Stimulated activated CD4-positive, alpha-beta T cell treated with anti-CD3 and anti-CD28 coated beads, Interleukin-4, amount 100 ng/mL, for 24 hours (primary cell): ENCODE measurements around the gene MYL5.
"Not testable (repeated sequence)": the region's sequence is repeated elsewhere in the genome, so short reads cannot be mapped to it uniquely, and the experiment has no call there.

Experiments used
- DNase-seq: peaks from one replicate; pipeline ENCODE4 v3.0.0-alpha.2; 2020

MYL5 gene

DNA sequence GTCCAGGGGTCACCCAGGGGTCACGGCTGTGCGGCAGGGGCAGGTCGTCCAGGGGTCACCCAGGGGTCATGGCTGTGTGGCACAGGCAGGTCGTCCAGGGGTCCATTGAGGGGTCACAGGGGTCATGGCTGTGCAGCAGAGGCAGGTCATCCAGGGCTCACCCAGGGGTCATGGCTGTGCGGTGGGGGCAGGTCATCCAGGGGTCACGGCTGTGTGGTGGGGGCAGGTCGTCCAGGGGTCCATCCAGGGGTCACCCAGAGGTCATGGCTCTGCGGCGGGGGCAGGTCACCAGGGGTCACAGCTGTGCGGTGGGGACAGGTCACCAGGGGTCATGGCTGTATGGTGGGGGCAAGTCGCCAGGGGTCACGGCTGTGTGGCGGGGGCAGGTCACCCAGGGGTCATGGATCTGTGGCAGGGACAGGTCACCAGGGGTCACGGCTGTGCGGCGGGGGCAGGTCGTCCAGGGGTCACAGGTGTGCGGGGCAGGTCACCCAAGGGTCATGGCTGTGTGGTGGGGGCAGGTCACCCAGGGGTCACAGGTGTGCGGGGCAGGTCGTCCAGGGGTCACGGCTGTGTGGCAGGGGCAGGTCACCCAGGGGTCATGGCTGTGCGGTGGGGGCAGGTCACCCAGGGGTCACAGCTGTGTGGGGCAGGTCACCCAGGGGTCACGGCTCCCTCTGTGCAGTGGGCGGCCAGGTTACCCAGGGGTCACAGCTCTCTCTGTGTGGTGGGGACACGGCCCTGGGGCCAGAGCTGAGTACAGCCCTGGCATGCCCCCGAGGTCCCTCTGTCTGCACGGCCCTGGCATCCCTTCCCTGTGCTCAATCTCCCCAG lies 16.3 kb upstream of the MYL5 start:
- DNase-seq: no peak

DNA sequence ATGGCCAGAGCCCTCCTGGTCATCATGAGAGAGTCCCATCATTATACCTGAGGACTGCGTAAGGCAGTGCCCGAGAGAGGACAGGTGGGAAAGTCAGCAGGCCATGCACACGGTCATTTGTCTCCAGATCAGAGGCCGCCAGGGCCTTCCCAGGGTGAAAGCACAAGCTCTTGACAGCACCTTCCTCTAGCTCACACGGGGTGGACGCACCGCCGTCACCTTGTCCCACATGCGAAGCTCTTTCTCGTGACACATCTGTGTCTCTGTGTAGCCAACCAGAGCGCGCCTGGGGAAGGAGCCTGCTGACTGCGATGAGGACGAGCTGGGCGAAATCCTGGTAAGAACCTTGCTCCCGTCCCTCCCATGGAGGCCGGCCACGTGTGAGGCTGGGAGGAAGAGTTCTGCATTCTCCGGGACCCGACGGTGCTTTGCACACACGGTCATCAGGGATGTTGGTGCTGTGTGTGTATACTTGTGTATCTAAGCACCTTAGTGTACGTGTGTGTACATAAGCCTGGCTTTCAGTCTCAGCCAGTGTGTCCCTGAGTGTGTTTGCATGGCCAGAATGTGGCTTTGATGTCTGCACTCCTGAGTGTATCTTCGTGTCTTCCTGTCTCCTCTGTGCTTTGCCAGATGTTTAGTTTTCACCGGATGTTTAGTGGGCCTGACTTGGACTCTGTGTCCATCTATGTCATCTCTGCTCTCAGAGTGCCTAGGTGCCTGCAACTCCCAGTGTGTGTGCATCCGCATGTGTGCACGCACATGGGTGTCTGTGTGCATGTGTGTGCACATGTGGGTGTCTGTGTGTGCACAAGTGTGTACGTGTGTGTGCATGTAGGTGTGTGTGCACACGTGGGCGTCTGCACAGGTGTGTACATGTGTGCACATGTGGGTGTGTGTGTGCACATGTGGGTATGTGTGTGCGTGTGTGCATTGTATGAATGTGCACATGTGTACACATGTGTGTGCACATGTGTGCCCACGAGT lies 15.4 kb upstream of the MYL5 start:
- no peak for DNase-seq

DNA sequence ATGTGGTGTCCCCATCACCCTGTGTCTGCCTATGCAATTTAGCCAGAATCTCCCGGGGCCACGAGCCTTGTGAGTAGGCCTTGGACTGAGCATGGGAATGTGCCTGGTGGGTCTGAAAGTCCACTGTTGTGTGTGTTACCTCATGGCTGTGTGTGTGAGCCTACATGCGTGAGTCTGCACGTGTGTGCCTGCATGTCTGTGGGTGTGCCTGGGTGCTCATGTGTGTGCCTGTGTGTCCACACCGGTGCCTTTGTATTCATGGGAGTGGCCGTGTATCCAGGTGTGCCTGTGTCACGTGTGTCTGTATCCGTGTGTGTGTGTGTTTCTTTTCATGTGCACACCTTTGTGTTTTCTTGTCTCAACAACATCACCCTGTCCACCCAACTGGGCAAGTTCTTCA lies 14.5 kb upstream of the MYL5 start:
- no peak for DNase-seq

DNA sequence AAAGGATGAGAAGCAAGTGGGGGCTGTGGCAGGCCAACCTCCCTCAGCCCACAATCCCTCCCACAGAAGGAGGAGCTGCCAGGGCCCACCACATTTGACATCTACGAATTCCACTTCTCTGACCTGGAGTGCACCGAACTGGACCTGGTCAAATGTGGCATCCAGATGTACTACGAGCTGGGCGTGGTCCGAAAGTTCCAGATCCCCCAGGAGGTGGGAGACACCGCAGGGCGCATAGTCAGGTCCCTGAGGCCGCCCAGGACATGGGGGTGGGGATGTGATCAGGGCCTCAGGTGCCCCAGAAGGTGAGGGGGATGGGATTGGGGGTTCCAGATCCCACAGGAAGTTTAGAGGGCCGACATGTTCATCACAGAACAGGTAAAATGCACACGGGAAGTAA lies 13.9 kb upstream of the MYL5 start:
- DNase-seq: no peak

DNA sequence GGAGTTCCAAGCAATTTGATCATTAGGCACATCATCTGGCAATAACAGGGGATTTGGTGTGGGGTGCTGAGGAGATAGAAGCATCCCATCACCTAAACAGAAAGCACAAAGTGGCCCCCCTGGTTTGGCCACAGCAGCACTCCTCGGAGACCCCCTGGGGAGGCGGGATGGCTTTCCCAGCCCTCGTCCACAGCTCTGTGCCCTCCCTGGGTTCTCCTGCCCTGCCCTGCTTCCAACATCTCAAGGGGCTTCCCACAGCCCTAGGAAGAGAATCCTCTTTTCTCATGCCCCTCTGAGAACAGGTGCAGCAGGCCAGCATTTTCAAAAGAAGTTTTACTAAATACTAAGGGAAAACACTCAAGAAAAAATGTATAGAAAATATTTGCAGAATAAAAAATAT lies 13.1 kb upstream of the MYL5 start:
- DNase-seq: no peak

DNA sequence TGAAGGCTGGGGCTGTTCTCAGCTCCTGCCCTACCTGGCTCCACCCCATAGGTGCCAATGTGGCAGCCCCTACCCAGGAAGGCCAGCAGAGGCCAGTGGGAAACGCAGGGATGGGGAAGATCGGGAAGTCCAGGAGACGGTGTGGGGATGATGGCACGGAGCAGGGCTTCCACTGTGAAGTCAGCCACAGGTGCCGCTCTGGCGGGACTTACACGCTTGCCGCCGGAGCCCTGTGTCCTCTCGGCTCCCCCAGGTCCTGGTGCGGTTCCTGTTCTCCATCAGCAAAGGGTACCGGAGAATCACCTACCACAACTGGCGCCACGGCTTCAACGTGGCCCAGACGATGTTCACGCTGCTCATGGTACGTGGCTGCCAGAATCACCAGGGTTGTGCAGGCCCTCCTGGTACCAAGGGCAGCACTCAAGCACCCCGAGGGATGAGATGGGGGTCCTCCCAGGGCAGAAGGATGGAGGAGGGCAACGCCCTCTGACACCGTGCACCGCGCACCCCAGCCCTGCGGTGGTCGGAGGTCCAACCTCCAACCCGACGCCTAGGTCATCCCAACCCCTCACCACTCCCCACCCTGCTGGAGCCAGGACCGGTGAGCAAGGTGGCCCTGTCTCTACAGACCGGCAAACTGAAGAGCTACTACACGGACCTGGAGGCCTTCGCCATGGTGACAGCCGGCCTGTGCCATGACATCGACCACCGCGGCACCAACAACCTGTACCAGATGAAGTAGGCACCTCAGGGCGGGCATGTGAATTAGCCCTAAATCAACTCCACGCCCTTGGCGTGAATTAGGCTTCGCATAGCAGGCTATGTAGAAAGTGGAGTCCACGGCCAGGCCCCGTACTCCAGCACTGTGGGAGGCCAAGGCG lies 12.2 kb upstream of the MYL5 start:
- DNase-seq: no peak

DNA sequence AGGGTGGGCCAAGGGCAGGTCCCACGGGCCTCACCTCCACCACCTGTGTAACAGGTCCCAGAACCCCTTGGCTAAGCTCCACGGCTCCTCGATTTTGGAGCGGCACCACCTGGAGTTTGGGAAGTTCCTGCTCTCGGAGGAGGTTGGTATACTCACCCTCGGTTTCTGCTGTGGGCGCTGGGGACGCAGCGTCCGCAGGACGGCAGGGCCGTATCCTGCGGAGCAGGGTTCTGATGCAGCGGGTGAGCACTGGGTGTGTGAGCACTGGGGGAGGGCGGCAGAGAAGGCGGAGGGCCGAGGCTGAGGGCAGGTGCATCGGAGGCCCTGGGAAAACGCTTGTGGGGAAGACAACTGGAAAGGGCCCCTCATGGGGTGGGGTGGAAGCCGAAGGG lies 11.3 kb upstream of the MYL5 start:
- no peak for DNase-seq

DNA sequence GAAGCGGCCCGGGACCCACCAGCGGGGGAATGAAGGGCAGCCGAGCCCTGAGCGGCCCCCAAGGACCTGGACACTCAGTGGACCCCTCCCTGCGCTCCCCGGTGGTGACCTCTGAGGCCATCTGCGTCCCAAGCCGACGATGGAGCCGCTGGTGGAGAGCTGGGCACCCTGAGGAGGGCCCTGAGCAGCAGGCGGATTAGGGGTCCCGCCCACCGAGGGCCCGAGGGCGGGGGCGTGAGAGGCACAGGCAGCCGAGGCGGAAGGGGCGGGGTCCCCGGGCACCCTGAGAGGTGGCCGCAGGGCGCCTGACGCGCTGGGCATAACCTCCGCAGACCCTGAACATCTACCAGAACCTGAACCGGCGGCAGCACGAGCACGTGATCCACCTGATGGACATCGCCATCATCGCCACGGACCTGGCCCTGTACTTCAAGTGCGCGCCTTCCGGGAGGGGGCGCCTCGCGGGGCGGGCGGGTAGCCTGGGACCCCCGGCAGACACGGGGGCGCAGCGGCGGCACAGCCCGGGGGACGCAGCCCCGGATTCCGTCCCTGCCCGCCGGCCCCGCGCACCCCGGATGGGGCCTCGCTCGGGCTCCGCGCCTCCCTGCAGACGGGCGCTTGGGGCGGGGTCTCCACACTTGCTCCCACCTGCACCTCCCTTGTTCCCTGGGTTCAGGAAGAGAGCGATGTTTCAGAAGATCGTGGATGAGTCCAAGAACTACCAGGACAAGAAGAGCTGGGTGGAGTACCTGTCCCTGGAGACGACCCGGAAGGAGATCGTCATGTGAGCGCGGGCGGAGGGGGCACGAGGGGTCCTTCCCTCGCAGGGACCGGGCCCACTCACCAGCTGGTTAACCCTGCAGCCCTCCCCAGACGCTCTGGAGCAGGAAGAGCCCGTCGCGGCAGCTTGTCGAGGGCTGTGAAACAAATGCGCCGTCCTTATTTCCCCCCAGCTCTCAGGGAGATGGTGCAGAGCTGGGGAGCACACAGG lies 10.6 kb upstream of the MYL5 start:
- DNase-seq: peak; percentile 74

DNA sequence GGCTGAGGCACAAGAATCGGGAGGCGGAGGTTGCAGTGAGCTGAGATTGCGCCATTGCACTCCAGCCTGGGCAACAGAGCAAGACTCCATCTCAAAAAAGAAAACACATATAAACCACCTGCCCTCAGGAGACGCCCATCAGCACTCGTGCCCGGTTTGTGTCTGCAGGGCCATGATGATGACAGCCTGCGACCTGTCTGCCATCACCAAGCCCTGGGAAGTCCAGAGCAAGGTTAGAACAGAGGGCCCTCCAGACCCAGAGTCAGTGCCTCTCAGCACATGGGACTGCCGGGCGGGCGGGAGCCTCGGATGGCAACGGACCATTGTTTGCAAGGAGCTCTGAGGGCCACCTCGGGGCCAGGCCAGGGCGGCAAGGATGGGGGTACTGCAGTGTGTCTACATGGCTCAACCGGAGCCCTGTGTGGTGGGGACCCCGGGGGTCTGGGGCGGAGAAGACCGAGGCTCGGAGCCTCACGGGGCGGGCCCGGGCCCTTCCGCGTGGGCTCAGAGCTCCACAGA lies 9.6 kb upstream of the MYL5 start:
- no peak for DNase-seq

DNA sequence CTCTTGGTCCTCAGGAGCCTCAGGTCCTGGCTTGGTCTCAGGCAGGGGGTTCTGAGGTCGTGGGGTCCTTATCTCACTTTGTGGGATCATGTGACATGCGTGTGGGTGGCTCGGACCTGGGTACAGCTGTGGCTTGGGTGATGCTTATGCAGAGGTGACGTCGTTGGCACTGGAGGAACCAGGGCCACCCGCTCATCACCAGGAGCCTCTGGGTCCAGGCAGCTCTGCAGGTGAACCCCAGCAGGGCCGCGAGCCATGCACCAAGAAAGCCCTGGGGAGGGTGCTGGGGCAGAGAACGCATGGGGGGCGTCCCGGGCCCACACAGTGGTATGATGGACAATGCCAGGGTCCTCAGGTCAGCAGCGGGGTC lies 9.0 kb upstream of the MYL5 start:
- no peak for DNase-seq

DNA sequence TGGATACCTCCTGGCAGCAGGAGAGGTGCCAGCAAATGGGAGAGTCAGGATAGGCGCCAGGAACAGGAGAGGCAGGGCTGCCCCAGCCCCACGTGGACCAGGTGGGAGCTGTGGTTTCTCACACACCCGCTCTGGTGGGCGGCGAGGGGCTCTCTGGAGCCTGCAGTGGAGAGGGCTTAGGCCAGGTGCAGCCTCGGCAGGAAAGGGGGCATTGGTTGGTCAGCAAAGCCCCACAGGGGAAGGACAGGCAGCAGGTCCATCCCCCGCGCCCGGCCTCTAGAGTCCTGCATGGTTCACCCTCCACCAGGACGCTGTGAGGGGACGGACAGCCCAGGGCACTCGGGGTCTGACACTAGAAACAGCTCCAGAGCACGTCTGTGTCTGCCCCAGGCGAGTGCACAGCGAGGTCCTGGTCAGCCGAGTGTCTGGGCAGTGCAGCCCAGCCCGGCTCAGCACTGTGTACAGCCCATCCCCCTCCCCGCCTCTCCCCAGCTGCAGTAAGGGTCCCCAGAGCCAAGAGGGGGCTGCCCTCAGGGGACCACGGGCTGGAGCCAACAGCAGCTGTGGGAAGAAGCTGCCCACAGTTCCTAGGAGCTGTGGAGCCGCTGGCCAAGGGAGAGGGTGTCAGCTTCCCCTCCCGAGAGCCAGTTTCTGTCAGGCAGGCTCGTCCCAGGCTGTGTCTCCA lies 8.4 kb upstream of the MYL5 start:
- no peak for DNase-seq

DNA sequence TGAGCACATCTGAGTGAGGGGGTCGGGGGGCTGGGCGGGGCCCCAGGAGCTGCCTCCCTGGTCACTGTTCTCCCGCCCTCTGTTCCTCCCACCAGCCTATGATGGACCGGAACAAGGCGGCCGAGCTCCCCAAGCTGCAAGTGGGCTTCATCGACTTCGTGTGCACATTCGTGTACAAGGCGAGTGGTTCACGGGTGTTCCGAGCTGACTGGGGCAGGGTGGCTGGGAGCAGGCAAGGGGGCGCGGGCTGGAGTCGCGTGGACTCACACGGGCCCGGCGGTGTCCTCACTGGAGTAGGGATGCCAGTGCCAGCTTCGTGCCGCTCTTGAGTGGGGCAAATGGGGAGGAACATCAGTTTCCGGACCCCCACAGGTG lies 7.9 kb upstream of the MYL5 start:
- no peak for DNase-seq

DNA sequence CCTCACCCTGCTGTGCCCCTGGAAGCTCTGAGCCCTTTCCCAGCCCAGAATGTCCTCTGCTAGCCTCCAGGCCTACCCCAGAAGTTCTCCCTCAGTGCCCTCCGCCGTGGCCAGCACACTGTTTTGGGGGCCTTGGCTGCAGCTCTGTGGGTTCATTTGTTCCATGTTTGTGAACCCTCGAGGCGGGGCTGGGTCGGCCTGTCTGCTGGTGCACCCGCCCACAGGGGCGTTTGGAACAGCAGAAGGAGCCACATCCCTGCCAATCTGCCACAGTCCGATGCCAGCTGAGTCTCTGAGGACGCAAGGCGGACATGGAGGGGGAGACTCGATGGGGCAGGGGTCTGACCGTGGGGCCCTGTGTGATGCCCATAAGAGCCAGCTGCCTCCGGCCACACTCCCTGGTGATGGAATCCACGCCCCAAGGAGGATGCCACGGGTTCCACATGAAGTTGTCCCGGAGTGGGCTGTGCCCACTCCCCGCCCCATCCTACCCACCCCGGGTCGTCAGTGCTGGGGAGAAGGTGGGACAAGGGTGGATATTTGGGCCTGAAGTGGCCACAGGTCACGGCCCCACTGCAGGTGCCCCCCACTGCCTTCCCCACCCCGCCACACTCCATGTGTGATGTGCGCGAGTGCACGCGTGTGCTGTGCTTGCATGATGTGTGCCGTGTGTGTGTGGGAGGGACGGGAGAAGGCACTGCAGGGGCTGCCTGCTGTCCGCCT lies 7.4 kb upstream of the MYL5 start:
- DNase-seq: no peak

DNA sequence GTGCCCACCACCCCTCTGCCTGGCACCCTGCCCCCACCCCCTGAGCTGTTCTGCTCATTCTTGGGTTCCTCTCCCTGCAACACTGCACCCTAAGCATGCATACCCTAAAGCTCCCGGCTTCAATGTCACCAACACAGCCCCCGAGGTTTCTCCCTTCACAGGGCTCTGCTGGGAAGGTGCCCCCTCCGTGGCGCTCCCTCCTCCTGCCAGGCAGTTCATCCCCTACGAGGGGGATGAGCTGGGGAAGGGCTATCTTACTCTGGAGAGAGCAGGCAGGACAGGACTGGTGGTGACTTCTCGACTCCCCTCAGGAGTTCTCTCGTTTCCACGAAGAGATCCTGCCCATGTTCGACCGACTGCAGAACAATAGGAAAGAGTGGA lies 6.8 kb upstream of the MYL5 start:
- DNase-seq: no peak

DNA sequence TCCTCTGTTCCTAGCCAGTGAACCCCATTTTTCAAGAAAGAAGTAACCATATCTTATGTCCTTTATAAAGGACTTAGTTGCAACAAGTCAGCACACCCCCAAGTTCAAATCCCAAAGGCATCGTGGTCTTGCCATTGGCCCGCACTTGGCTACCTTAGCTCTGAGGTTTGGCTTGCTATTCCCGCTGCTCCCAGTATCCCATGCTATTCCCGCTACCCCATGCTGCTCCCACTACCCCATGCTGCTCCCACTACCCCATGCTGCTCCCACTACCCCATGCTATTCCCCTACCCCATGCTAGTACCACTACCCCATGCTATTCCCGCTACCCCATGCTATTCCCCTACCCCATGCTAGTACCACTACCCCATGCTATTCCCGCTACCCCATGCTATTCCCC lies 6.1 kb upstream of the MYL5 start:
- not testable (repeated sequence) for DNase-seq

DNA sequence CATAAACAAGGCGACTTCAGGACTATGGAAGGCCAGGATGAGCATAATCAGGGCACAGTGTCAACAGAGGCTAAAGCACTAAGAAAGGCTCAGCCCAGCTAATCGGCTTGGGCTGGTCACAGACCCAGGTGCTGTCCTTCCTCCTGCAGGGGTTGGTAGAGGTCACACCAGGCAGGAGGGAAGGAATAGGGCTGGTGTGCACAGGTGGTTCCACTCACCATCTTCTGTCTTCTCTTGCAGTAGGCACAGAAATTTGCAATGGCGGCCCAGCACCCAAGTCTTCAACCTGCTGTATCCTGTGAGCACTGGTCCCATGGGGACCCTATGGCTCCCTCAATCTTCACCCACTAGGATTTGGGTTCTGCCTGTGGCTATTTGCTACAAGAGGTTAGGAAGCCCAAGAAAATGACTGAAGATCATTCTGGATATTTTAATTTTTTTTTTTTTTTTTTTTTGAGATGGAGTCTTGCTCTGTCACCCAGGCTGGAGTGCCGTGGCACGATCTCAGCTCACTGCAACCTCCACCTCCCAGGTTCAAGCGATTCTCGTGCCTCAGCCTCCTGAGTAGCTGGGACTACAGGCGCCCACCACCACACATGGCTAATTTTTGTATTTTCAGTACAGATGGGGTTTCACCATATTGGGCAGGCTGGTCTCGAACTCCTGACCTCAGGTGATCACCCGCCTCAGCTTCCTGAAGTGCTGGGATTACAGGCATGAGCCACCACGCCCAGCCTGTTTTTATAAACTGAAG lies 4.4 kb upstream of the MYL5 start:
- not testable (repeated sequence) for DNase-seq

DNA sequence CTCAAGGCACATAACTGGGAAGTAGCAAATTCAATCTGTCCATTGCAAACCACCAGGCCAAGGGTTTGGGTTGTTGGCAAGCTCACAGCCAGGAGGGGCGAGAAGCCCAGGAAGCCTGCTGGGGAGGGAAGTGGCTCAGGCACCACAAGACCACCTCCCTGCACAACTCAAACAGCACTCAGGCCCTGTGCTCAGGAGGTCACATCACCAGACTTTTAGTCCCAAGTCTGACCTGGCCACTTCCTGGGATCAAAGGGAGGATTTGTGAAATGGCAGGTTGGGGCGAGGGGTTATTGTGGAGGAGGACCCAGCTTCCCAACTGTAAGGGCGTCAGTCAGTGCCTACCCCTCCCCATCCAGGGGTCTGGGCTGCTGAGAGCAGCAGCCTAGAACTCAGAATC lies 2.6 kb upstream of the MYL5 start:
- no peak for DNase-seq

DNA sequence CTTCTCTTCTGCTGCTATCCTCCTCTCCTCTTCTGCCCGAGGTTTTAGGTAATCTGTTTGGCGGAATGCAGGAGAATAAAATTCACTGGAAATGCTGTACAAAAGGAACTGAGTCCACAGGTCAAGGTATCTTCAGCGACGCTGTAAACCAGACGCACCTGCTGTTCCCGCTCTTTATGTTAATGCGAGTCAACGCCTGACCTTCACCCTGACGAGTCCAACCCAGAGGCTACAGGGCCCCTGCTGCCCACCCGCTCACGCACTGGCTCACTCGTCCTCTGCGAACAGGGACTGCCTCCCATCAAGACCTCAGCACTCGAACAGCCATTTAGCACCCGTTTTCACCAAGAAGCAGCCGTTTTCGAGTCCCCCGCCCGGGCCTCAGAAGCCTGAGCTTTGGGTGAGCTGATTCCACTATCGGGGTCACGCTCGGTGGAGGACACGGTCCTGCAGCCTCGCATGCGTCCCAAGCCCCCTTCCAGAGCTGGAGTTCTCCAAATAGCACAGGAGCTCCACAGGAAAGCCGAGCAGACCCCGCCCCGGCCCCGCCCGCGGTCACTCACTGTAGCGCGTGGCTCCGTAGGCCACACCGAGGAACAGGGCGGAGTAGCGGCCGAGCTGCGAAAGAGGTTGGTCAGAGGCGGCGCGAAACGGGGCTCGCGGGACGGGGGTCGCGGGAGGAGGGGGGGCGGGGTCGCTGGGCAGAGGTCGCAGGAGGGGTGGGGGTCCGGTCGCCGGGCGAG lies 822 bp upstream of the MYL5 start:
- no peak for DNase-seq
